HL-60 (cell line): ENCODE measurements around the gene SLC11A2.
A peak's percentile ranks its signal among the peaks of the same experiment; 100 is the strongest.

Experiments used
- DNase-seq, 2 experiments: peaks; one replicate each; pipeline ENCODE4 v3.0.0-alpha.2; 2010 to 2020; ENCODE audit warnings: low read depth in 1 of 2, low spot score in 1 of 2
- H3K27ac ChIP-seq: fragments of 250-450 bp; sonication (Bioruptor Pico); replicated peaks from 2 replicates; pipeline ENCODE4 v1.5.1; 2020; ENCODE audit warnings: mild to moderate bottlenecking, moderate library complexity
- H3K27me3 ChIP-seq: fragments of 250-450 bp; sonication (Bioruptor Pico); 2 replicates; pipeline ENCODE4 v1.5.1; 2021; ENCODE audit warnings: mild to moderate bottlenecking, moderate library complexity; ENCODE audit not compliant: insufficient read depth, poor library complexity, severe bottlenecking
- H3K4me3 ChIP-seq: replicated peaks from 2 replicates; pipeline ENCODE4 v1.5.1; 2011; ENCODE audit warnings: mild to moderate bottlenecking, control low read depth, low read length; ENCODE audit not compliant: insufficient read depth
- CTCF ChIP-seq: IDR thresholded peaks from one replicate; pipeline ENCODE4 v1.5.1; 2011; ENCODE audit warnings: low read length, control low read depth, inconsistent platforms; ENCODE audit not compliant: insufficient read depth
- GABPA ChIP-seq: IDR thresholded peaks from 2 replicates; pipeline ENCODE4 v1.6.1; 2012; ENCODE audit warnings: low read depth
- POLR2AphosphoS5 ChIP-seq: IDR thresholded peaks from 2 replicates; pipeline ENCODE4 v1.6.1; 2012; ENCODE audit warnings: low read depth
- SPI1 ChIP-seq: IDR thresholded peaks from 2 replicates; pipeline ENCODE4 v1.6.1; 2012; ENCODE audit warnings: low read depth, mild to moderate bottlenecking, borderline replicate concordance
- long read RNA-seq: library from polyadenylated mRNA; unstranded; transcript quantifications from one replicate; pipeline ENCODE4 v2.0.0, GENCODE V29; 2020
- TF ChIP-seq, protein P1 (sequence below): IDR thresholded peaks from 2 replicates; pipeline ENCODE4 v1.6.1; 2012; ENCODE audit warnings: low read depth; ENCODE audit not compliant: insufficient replicate concordance

SLC11A2 gene
- long read RNA-seq, full-length matches to known transcripts = 115 of 163 reads
- long read RNA-seq, partial matches to known transcripts = 11 of 163 reads
- long read RNA-seq, other reads (novel, unspliced or antisense) = 37 of 163 reads

GRCh38 chr12:51025836-51026638, at the start of gene SLC11A2:
Gene SLC11A2, minus strand, starts transcription at chr12:51026384. Its CDS starts 15,656 bp downstream, at chr12:51010728.
- DNase-seq = peak; percentile 95 to 96
- Histone ChIP-seq H3K27ac (peak within 1 kb of the TSS; percentile 77), H3K4me3 (peak within 1 kb of the TSS; percentile 98), H3K27me3 (no peaks in the 10 kb centered on the region)
- TF ChIP-seq, protein P1, sequence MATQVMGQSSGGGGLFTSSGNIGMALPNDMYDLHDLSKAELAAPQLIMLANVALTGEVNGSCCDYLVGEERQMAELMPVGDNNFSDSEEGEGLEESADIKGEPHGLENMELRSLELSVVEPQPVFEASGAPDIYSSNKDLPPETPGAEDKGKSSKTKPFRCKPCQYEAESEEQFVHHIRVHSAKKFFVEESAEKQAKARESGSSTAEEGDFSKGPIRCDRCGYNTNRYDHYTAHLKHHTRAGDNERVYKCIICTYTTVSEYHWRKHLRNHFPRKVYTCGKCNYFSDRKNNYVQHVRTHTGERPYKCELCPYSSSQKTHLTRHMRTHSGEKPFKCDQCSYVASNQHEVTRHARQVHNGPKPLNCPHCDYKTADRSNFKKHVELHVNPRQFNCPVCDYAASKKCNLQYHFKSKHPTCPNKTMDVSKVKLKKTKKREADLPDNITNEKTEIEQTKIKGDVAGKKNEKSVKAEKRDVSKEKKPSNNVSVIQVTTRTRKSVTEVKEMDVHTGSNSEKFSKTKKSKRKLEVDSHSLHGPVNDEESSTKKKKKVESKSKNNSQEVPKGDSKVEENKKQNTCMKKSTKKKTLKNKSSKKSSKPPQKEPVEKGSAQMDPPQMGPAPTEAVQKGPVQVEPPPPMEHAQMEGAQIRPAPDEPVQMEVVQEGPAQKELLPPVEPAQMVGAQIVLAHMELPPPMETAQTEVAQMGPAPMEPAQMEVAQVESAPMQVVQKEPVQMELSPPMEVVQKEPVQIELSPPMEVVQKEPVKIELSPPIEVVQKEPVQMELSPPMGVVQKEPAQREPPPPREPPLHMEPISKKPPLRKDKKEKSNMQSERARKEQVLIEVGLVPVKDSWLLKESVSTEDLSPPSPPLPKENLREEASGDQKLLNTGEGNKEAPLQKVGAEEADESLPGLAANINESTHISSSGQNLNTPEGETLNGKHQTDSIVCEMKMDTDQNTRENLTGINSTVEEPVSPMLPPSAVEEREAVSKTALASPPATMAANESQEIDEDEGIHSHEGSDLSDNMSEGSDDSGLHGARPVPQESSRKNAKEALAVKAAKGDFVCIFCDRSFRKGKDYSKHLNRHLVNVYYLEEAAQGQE = peak; percentile 44
- TF ChIP-seq POLR2AphosphoS5 = peak; percentile 65
- no peak for TF ChIP-seq CTCF
- TF ChIP-seq SPI1 = no peak
- no peak for TF ChIP-seq GABPA

DNA sequence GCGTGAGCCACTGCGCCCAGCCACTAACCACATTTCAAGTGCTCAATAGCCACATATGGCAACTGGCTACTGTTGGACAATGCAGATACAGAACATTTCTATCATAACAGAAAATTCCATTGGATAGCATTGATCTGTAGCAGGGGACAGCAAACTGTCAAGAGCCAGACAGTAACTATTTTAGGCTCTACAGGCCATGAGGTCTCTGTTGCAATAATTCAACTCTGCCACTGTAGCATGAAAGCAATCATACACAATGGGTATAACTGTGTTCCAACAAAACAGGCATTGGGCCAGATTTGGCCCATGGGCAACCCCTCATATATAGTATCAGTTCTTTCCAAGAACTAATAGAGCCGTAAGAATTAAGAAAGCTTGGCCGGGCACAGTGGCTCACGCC, 49.2 kb upstream of the SLC11A2 start:
- TF ChIP-seq SPI1 (no peak), CTCF (no peak), POLR2AphosphoS5 (no peak), GABPA (no peak)
- TF ChIP-seq, protein P1 = no peak
- H3K27ac ChIP-seq = no peak overlapping the region
- no peak overlapping the region for H3K4me3 ChIP-seq
- no peak for DNase-seq
- H3K27me3 ChIP-seq = no peaks in the 10 kb centered on the region

DNA sequence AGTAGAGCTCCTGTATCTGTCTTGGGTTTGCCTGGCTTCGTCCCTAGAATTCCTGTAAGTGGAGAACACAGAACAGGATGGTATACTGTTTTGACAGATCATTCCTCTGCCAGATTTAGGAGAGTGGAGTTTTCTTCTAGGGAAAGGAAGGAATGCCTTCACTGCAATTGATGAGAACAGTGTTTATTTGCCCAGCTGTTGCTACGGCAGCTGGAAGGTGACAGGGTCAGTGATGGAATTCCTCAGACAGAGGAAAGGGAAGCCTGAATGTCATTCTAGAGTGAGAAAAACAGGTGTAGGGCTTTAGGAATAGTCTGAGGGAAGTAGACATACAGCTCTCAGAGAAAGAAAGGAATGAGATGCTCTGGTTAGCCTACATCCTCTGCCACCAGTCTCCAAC, 45.5 kb upstream of the SLC11A2 start:
- H3K4me3 ChIP-seq = no peak overlapping the region
- DNase-seq = no peak
- no peak overlapping the region for H3K27ac ChIP-seq
- TF ChIP-seq, protein P1 = no peak
- TF ChIP-seq SPI1 (no peak), CTCF (no peak), GABPA (no peak)
- H3K27me3 ChIP-seq = no peaks in the 10 kb centered on the region
